Activated naive CD8-positive, alpha-beta T cell treated with anti-CD3 and anti-CD28 coated beads, Interleukin-2, amount 50 U/mL, for 24 hours (primary cell): Measurements from ENCODE around the gene DDX1.
"Not testable (repeated sequence)": the region's sequence is repeated elsewhere in the genome, so short reads cannot be mapped to it uniquely, and the experiment has no call there.

Source experiments
- ATAC-seq: fragments of 150-1000 bp; cut with Tn5 transposase; one replicate; pipeline ENCODE4 v1.10.0; 2021
- DNase-seq: peaks from one replicate; pipeline ENCODE4 v3.0.0; 2021
- H3K27ac Mint-ChIP-seq: one replicate; pipeline ENCODE4 v1.8.0; 2021; ENCODE audit warnings: mild to moderate bottlenecking, mixed read lengths
- H3K27me3 Mint-ChIP-seq: one replicate; pipeline ENCODE4 v1.8.0; 2021; ENCODE audit warnings: mixed read lengths
- H3K36me3 Mint-ChIP-seq: one replicate; pipeline ENCODE4 v1.8.0; 2021; ENCODE audit warnings: low read depth, mixed read lengths
- H3K4me1 Mint-ChIP-seq: one replicate; pipeline ENCODE4 v1.8.0; 2021; ENCODE audit warnings: mixed read lengths
- H3K4me3 Mint-ChIP-seq: one replicate; pipeline ENCODE4 v1.8.0; 2021; ENCODE audit warnings: mild to moderate bottlenecking, moderate library complexity, mixed read lengths
- H3K9me3 Mint-ChIP-seq: one replicate; pipeline ENCODE4 v1.8.0; 2021; ENCODE audit warnings: mixed read lengths

The DDX1 gene

GRCh38 chr2:15614545-15615300 lies 23.1 kb downstream of the DDX1 start:
- Mint-ChIP-seq H3K4me3 (no peak overlapping the region), H3K4me1 (no peaks in the 10 kb centered on the region), H3K27ac (no peak overlapping the region), H3K36me3 (peaks cover 27% of the 10 kb centered on the region), H3K9me3 (no peaks in the 10 kb centered on the region), H3K27me3 (no peaks in the 10 kb centered on the region)
- ATAC-seq (no peak), DNase-seq (no peak)

GRCh38 chr2:15615301-15615920 lies 23.7 kb downstream of the DDX1 start:
- no peaks in the 10 kb centered on the region for H3K27me3 Mint-ChIP-seq
- ATAC-seq (no peak), DNase-seq (no peak)
- H3K36me3 Mint-ChIP-seq: peaks cover 23% of the 10 kb centered on the region
- H3K4me3 Mint-ChIP-seq: no peak overlapping the region
- H3K4me1 Mint-ChIP-seq: no peaks in the 10 kb centered on the region
- H3K9me3 Mint-ChIP-seq: no peaks in the 10 kb centered on the region
- no peak overlapping the region for H3K27ac Mint-ChIP-seq

DNA sequence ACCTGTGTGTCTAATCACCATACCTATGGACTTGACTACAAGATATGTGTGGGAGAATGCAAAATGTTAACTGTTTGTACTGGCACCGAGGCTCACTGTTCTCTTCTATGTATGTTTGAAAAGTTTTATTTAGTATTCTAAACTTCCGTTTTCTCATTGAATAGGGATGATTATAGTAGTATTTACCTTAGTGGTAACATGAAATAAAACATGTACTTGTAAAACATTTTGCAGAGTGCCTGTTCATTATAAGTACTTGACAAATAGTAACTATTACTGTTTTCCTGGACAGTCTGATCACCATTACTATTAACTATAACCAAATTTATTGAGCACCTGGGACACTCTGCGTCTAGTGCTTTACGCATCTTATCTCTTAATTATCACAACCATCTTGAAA lies 24.8 kb downstream of the DDX1 start:
- no peak for DNase-seq
- Mint-ChIP-seq H3K4me3 (no peak overlapping the region), H3K36me3 (peaks cover 24% of the 10 kb centered on the region), H3K27me3 (no peaks in the 10 kb centered on the region), H3K27ac (no peak overlapping the region), H3K4me1 (no peaks in the 10 kb centered on the region), H3K9me3 (no peaks in the 10 kb centered on the region)
- ATAC-seq: no peak

DNA sequence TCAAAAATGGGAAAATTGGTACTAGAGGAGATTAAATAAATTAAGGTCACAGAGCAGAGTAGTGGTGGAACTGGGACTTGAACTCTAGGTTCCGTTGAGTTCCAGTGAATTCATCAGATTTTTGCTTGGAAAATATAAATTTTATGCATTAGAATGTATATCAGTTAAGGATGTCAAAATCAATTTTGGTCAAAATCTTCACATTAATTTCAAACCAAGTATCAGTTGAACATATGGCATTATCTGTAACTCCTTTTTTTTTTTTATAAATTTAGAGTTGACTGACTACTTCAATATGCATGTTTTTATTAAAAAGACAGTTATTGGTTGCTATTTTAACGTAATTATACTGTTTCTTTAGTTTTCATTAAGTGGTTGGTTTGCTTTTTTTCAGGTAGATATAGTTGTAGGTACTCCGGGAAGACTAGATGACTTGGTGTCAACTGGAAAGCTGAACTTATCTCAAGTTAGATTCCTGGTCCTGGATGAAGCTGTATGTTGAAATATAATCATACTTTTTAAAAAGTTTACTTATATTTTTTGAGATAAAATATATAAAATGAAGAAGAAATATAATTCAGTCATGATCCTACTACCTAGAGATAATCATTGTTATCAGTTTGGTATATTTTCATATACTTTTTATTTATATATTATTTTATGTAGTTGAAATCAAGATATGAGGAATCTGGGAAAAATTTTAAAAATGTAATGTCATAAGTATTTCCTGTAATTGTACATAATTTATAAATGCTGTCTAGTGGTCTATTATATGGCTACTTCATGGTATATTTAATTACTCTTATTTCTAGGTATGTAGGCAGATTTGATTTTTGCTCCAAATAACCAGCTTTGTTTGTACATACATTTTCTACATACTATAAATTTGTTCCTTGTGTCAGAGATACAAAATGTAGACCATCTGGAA lies 25.4 kb downstream of the DDX1 start:
- Mint-ChIP-seq H3K27ac (no peak overlapping the region), H3K4me3 (no peak overlapping the region), H3K9me3 (no peaks in the 10 kb centered on the region), H3K36me3 (peaks cover 31% of the 10 kb centered on the region), H3K27me3 (no peaks in the 10 kb centered on the region), H3K4me1 (no peaks in the 10 kb centered on the region)
- ATAC-seq: no peak
- DNase-seq: no peak

DNA sequence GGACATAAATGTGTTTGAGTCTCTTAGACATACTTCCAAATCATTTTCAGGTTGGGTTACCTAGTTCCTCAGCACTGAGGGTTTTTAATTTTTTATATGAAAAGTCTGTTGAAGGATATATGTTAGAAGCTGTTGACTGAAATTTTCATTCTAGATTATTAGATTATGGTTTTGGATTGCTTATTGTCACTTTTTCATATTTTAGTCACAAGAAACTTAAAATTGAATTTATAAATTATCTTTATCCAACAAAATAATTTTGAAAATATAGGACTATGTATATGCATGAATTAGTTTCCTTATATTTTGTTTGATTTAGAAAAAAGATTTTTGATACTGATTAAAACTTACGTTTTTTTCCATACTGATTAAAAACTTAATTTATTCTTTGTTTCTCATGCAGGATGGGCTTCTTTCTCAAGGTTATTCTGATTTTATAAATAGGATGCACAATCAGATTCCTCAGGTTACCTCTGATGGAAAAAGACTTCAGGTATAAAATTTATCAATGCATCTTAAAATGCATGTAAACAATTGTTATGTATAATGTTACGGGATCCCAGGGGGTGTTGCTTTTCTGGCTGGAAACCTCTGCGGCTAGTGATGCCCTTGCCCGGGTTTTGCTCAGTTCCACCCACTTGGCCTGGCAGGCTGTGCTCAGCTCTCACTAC lies 26.2 kb downstream of the DDX1 start:
- Mint-ChIP-seq H3K36me3 (peaks cover 38% of the 10 kb centered on the region), H3K27ac (no peak overlapping the region), H3K4me3 (no peak overlapping the region), H3K4me1 (no peaks in the 10 kb centered on the region), H3K27me3 (no peaks in the 10 kb centered on the region), H3K9me3 (no peaks in the 10 kb centered on the region)
- ATAC-seq (no peak), DNase-seq (no peak)

DNA sequence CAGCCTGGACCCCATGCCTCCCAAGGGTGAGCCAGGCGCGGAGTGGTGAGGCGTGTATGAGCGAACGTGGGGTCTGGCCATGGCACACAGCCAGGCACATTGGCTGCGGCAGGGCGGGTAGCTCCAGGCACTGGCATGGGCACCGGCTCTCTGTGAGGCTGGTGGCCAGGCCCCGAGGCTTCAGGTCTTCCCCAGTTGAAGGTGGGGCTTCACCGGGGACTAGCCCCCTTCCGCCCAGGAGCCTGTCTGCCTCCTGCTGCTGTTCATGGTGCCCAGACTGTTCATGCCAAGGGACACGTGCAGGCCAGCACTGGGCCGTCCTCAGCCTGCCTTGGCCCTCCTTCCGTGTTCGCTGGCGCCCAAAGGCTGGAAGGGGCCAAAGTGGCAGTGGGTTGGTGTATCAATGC lies 26.8 kb downstream of the DDX1 start:
- Mint-ChIP-seq H3K9me3 (peaks cover 3% of the 10 kb centered on the region), H3K27ac (no peak overlapping the region), H3K4me1 (no peaks in the 10 kb centered on the region), H3K4me3 (no peak overlapping the region), H3K36me3 (peaks cover 38% of the 10 kb centered on the region), H3K27me3 (no peaks in the 10 kb centered on the region)
- no peak for DNase-seq
- no peak for ATAC-seq

DNA sequence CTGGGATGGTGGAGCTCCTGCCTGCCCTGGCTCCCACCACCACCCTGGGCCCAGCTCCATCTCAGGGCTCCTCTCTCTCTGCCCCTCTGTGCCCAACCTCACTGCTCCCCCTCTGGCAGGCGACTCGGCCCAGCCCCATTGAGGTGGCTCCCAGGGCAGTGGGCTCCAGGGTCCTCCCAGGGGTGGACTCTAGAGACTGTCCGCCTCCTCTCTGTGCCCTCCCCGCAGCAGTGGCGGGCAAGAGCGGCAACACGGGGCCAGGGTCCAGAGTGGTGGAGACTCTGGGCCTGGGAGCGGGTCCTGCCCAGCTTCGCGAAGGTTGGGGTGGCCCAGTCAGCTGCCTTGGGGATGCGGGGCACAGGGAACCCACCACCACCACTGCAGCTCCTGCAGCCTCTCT lies 27.4 kb downstream of the DDX1 start:
- no peaks in the 10 kb centered on the region for H3K4me1 Mint-ChIP-seq

GRCh38 chr2:15619510-15619909 lies 27.8 kb downstream of the DDX1 start:
- ATAC-seq (no peak), DNase-seq (no peak)
- Mint-ChIP-seq H3K4me3 (no peak overlapping the region), H3K36me3 (peaks cover 47% of the 10 kb centered on the region), H3K27me3 (no peaks in the 10 kb centered on the region), H3K9me3 (peaks cover 9% of the 10 kb centered on the region), H3K4me1 (no peaks in the 10 kb centered on the region), H3K27ac (no peak overlapping the region)

More for the DNA sequence above, 27.4 kb downstream of the DDX1 start:
- peaks cover 42% of the 10 kb centered on the region for H3K36me3 Mint-ChIP-seq
- no peaks in the 10 kb centered on the region for H3K27me3 Mint-ChIP-seq
- H3K9me3 Mint-ChIP-seq: peaks cover 9% of the 10 kb centered on the region
- DNase-seq (no peak), ATAC-seq (no peak)
- no peak overlapping the region for H3K4me3 Mint-ChIP-seq
- H3K27ac Mint-ChIP-seq: no peak overlapping the region

- peaks cover 51% of the 10 kb centered on the region for H3K36me3 Mint-ChIP-seq
- H3K4me1 Mint-ChIP-seq: no peaks in the 10 kb centered on the region
These were observed 28.3 kb downstream of the DDX1 start for GRCh38 chr2:15619938-15620337.

DNA sequence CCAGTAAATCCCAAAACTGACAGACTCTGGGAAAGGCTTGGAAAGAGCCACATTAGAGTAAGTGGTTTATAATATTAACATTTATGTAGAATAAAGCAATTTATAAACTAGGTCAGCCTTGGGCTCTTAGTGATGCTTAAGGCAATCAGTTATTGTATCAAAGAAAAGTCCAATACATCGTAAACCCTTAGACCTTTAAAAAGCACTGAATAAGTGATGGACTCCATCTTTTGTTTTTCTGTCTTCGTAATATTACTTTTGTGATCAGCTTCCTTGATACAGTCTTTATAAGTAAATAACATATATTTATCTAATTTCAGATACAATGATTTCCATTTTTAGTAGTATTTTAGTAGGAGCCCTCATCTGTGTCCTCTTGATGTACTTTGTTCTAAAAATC lies 28.7 kb downstream of the DDX1 start:
- no peak for DNase-seq
- Mint-ChIP-seq H3K4me3 (no peak overlapping the region), H3K9me3 (peaks cover 9% of the 10 kb centered on the region), H3K36me3 (peaks cover 51% of the 10 kb centered on the region), H3K27me3 (no peaks in the 10 kb centered on the region), H3K27ac (no peak overlapping the region), H3K4me1 (no peaks in the 10 kb centered on the region)
- no peak for ATAC-seq

More at GRCh38 chr2:15619938-15620337, 28.3 kb downstream of the DDX1 start:
- DNase-seq (no peak), ATAC-seq (no peak)
- Mint-ChIP-seq H3K9me3 (peaks cover 9% of the 10 kb centered on the region), H3K27ac (no peak overlapping the region), H3K27me3 (no peaks in the 10 kb centered on the region), H3K4me3 (no peak overlapping the region)

DNA sequence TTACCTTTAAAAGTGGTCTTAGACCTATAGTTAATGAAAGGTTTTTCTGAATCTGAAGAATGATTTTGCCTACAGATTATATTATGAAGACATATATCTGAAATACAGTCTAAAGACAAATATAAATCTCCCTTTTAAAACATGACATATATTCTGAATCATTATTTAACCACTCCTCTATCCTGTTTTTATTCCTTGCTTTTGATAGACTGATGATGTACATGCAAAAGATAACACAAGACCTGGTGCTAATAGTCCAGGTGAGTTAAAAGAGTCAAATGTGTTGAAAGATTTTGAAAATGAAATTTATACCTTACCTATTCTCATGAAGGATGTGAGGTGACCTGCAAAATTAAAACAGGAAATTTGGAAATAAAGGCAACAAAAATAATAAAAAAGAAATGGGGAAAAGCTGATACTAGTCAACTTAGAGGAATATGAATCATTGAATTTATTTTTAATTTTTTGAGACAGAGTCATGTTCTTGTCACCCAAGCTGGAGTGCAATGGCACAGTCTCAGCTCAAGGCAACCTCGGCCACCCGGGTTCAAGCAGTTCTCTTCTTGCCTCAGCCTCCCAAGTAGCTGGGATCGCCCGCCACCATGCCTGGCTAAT lies 29.3 kb downstream of the DDX1 start:
- no peak overlapping the region for H3K4me3 Mint-ChIP-seq
- no peak for DNase-seq
- ATAC-seq: no peak
- H3K4me1 Mint-ChIP-seq: no peaks in the 10 kb centered on the region
- H3K36me3 Mint-ChIP-seq: peaks cover 51% of the 10 kb centered on the region
- H3K27me3 Mint-ChIP-seq: no peaks in the 10 kb centered on the region
- H3K27ac Mint-ChIP-seq: no peak overlapping the region
- H3K9me3 Mint-ChIP-seq: peaks cover 9% of the 10 kb centered on the region

DNA sequence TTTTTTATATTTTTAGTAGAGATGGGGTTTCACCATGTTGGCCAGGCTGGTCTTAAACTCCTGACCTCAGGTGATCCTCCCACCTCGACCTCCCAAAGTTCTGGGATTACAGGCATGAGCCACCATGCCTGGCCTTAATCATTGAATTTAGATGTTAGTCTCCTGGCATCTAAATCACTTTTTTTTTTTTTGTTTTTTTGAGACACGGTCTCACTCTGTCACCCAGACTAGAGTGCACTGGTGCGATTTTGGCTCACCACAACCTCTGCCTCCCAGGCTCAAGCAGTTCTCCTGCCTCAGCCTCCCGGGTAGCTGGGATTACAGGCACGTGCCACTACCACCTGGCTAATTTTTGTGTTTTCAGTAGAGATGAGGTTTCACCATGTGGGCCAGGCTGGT lies 29.8 kb downstream of the DDX1 start:
- ATAC-seq, H3K9me3 Mint-ChIP-seq, DNase-seq, H3K4me1 Mint-ChIP-seq, H3K4me3 Mint-ChIP-seq, H3K27ac Mint-ChIP-seq, H3K27me3 Mint-ChIP-seq: not testable (repeated sequence)
- H3K36me3 Mint-ChIP-seq: peaks cover 50% of the 10 kb centered on the region

GRCh38 chr2:15622214-15622613 lies 30.5 kb downstream of the DDX1 start:
- H3K9me3 Mint-ChIP-seq: peaks cover 9% of the 10 kb centered on the region
- ATAC-seq: no peak
- no peak overlapping the region for H3K4me3 Mint-ChIP-seq
- H3K27me3 Mint-ChIP-seq: no peaks in the 10 kb centered on the region
- peaks cover 47% of the 10 kb centered on the region for H3K36me3 Mint-ChIP-seq
- H3K27ac Mint-ChIP-seq: no peak overlapping the region
- DNase-seq: no peak
- no peaks in the 10 kb centered on the region for H3K4me1 Mint-ChIP-seq
